NCI-H146 treated with DMSO at 0.1 percent for 48 hours (cell line): Measurements from ENCODE around the gene TCEAL1.

Experiments
- DNase-seq: peaks from one replicate; lab custom pipeline; 2025; ENCODE audit not compliant: unreplicated experiment; lab: John Stamatoyannopoulos, UW

Gene TCEAL1

DNA sequence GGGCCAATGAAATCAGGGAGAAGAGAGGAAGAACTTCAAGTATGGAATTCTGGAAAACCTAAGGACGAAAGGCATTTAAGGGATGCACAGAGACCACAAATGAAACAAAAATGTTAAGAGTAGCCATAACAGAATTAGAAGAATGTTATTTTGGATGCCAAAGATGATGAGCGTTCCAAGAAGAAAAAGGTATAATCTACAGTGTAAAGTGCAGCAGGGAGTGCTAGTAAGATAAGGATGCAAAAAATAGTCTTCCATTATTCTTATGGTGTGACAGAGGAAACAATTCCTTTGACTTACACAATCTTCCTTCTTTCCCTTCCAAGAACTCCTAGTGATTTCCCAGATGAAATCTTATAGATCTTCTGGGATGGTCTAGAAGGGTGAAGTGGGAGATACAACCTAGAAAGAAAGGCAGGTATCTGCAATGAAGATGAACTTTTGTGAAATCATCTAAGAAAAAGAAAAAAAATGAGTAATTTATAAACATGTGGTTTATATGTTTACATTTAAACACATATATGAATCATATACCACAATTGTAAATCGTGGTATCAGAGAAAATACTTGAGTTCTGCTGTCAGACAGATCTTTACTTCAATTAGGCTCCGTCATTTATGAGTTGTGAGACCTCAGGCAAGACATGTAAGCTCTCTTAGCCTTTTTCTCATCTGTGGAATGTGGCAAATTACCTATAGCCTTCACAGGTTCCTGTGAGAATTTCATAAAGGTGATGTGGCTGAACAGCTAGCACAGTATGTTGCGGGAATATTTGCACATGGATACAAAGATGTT is 49.6 kb downstream of the TCEAL1 start:
- no peak for DNase-seq
